ENCODE data around the gene PDE11A. TPM values are rescaled to one million over a fixed set of nuclear protein-coding genes. Genes with fewer than 3 reads are reported as not detected.
"Not testable (repeated sequence)": the region's sequence is repeated elsewhere in the genome, so short reads cannot be mapped to it uniquely, and the experiment has no call there.

PDE11A gene
- total RNA-seq, 2 donors from 2014 or later = 2.6 to 3.2 TPM

DNA sequence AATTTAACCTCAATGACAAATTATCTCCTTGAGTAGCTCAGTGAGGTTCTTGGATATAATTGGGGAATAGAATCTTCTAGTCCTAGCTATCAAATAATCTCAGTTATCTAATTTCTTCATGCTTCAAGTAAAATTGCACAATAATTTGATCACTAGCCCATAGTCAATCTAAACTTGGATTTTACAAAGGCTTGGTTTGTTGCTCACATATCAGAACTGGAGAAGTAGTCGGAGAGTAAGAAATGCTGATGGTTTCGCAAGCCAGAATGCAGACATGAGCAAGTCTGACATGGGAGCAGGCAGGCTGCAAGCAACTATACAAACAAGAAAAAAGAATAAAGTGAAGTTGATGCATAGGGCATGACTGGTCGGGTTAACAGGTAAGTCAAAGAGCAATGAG lies 11.7 kb upstream of the PDE11A start:
- Histone ChIP-seq H3K27ac (no peak overlapping the region), H3K4me1 (no peaks in the 10 kb centered on the region), H3K36me3 (no peaks in the 10 kb centered on the region), H3K27me3 (no peaks in the 10 kb centered on the region), H3K4me3 (no peak overlapping the region), H3K9me3 (no peaks in the 10 kb centered on the region), H3K9ac (ENCODE audit: low read depth in 2 of 2, low read length in 2 of 2) (no peak overlapping the region)
- TF ChIP-seq CTCF (IDR thresholded peaks at IDR 0.05) = no peak
- DNase-seq = no peak
- intact Hi-C loops (cut with DNase I) = no loop called here

- intact Hi-C loops (cut with DNase I) = no loop called here
- no peak for TF ChIP-seq CTCF (IDR thresholded peaks at IDR 0.05)
- DNase-seq = no peak
- Histone ChIP-seq H3K36me3 (no peaks in the 10 kb centered on the region), H3K27me3 (no peaks in the 10 kb centered on the region), H3K9me3 (no peaks in the 10 kb centered on the region), H3K4me3 (no peak overlapping the region), H3K4me1 (no peaks in the 10 kb centered on the region), H3K27ac (no peak overlapping the region), H3K9ac (ENCODE audit: low read depth in 2 of 2, low read length in 2 of 2) (no peak overlapping the region)
Measured at GRCh38 chr2:178082408-178083045, 9.9 kb upstream of the PDE11A start.

- intact Hi-C loops (cut with DNase I); H3K9ac ChIP-seq (ENCODE audit: low read depth in 2 of 2, low read length in 2 of 2); H3K27me3 ChIP-seq; H3K9me3 ChIP-seq; H3K4me3 ChIP-seq; H3K4me1 ChIP-seq; H3K27ac ChIP-seq; DNase-seq; H3K36me3 ChIP-seq: not testable (repeated sequence)
Measured at GRCh38 chr2:178079279-178079678, 6.7 kb upstream of the PDE11A start.

GRCh38 chr2:178076130-178076529 lies 3.6 kb upstream of the PDE11A start:
- no peak for DNase-seq

GRCh38 chr2:178075006-178075326 lies 2.4 kb upstream of the PDE11A start:
- intact Hi-C loops (cut with DNase I) = no loop called here
- no peak for TF ChIP-seq CTCF (IDR thresholded peaks at IDR 0.05)
- H3K27ac ChIP-seq = no peak overlapping the region

More at GRCh38 chr2:178076130-178076529, 3.6 kb upstream of the PDE11A start:
- intact Hi-C loops (cut with DNase I) = no loop called here
- Histone ChIP-seq H3K4me1 (no peaks in the 10 kb centered on the region), H3K27ac (no peak overlapping the region), H3K27me3 (no peaks in the 10 kb centered on the region), H3K4me3 (no peak overlapping the region), H3K36me3 (no peaks in the 10 kb centered on the region), H3K9ac (ENCODE audit: low read depth in 2 of 2, low read length in 2 of 2) (no peak overlapping the region), H3K9me3 (no peaks in the 10 kb centered on the region)
- TF ChIP-seq CTCF (IDR thresholded peaks at IDR 0.05) = no peak

DNA sequence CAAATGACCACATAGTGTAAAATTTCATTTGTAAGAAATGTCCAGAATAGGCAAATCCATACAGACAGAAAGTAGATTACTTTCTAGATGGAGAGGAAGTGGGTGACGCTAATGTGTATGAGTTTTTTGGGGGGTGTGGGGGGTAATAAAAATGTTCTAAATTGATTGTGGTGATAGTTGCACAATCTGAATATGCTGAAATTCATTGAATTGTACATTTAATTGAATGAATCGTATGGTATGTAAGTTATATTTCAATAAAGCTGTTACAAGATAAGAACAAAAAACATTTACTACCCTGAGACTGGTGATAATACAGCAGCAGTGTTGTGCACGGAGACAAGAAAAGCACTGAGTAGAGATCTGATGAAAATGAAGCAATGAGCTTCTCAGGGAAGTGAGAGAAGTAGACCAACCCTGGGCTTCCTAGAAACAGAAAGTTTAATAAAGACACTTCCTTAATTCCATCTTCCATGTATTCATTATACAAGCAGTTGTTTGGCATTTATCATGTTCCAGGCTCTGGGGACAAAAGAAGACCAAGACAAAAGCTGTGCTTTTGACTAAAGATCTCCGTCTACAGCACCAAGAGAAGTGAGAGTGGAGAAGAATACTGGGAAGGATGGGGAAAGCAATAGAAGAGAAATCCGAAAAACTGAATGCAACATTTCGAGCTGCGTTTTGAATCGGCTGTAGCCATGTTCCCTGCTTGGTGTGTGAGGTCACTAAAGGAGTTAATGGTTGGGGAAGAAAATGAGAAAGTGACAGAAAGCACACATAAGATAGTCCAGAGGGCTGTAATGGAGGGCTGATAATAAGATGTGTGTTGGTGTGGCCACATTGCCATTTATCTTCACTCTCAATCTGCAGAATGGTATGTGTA lies 1.8 kb upstream of the PDE11A start:
- intact Hi-C loops (cut with DNase I) = no loop called here
- Histone ChIP-seq H3K27me3 (no peaks in the 10 kb centered on the region), H3K4me3 (no peak overlapping the region), H3K36me3 (no peaks in the 10 kb centered on the region), H3K27ac (no peak overlapping the region), H3K4me1 (no peaks in the 10 kb centered on the region), H3K9me3 (no peaks in the 10 kb centered on the region), H3K9ac (ENCODE audit: low read depth in 2 of 2, low read length in 2 of 2) (no peak overlapping the region)
- no peak for DNase-seq
- TF ChIP-seq CTCF (IDR thresholded peaks at IDR 0.05) = no peak

More at GRCh38 chr2:178075006-178075326, 2.4 kb upstream of the PDE11A start:
- Histone ChIP-seq H3K27me3 (no peaks in the 10 kb centered on the region), H3K9ac (ENCODE audit: low read depth in 2 of 2, low read length in 2 of 2) (no peak overlapping the region), H3K36me3 (no peaks in the 10 kb centered on the region), H3K4me1 (no peaks in the 10 kb centered on the region), H3K4me3 (no peak overlapping the region), H3K9me3 (no peaks in the 10 kb centered on the region)
- DNase-seq = no peak
